Peyer's patch (tissue), 4 donors: ENCODE results near the gene IQGAP2. TPM values are rescaled to one million over a fixed set of nuclear protein-coding genes. Genes with fewer than 3 reads are reported as not detected.

Experiments used
- DNase-seq, 3 donors: peaks; one replicate each; pipeline ENCODE4 v3.0.0-alpha.2; 2017 to 2019
- H3K27ac ChIP-seq, 4 donors: fragments of 200-600 bp; sonication (generic); one replicate each; pipeline ENCODE4 v1.5.1; 2016 to 2019
- H3K27me3 ChIP-seq, 2 donors: fragments of 200-600 bp; sonication (generic); one replicate each; pipeline ENCODE4 v1.5.1; 2019
- H3K36me3 ChIP-seq, 3 donors: fragments of 200-600 bp; sonication (generic); one replicate each; pipeline ENCODE4 v1.5.1; 2016 to 2019
- H3K4me1 ChIP-seq, 4 donors: fragments of 200-600 bp; sonication (generic); one replicate each; pipeline ENCODE4 v1.5.1; 2016 to 2019
- H3K4me3 ChIP-seq, 4 donors: fragments of 200-600 bp; sonication (generic); 1 replicate in 3 of 4; 2 replicates in 1 of 4; pipeline ENCODE4 v1.5.1; 2016 to 2019; ENCODE audit warnings: mild to moderate bottlenecking in 1 of 4
- H3K9me3 ChIP-seq, 4 donors: fragments of 200-600 bp; sonication (generic); one replicate each; pipeline ENCODE4 v1.5.1; 2016 to 2019; ENCODE audit warnings: mild to moderate bottlenecking in 1 of 4
- CTCF ChIP-seq, 6 experiments: fragments of 450-650 bp in 4 of 6; fragments of 200-600 bp in 2 of 6; sonication (generic) in 1 of 6; IDR thresholded peaks; one replicate each; pipeline ENCODE4 v1.5.1; 2017 to 2019; ENCODE audit warnings: antibody characterized with exemption in 6 of 6, mild to moderate bottlenecking in 3 of 6, moderate library complexity in 1 of 6
- POLR2A ChIP-seq, 2 donors: fragments of 450-650 bp; IDR thresholded peaks; one replicate each; pipeline ENCODE4 v1.5.1; 2017; ENCODE audit warnings: antibody characterized with exemption in 2 of 2, mild to moderate bottlenecking in 2 of 2, moderate library complexity in 2 of 2
- total RNA-seq, 4 donors: library from RNA; depleted of rRNA; stranded (reverse); fragments of >200 nt; gene quantifications; one replicate each; pipeline ENCODE4 v1.1.0, GENCODE V29; 2016

IQGAP2 gene
- total RNA-seq, 4 donors from 2014 or later, result 58.6 to 110 (median 84.7) TPM

GRCh38 chr5:76445830-76446229 lies 42.7 kb downstream of the IQGAP2 start:
- Histone ChIP-seq H3K27me3 (no peaks in the 10 kb centered on the region), H3K4me3 (no peak overlapping the region), H3K4me1 (peaks cover 0 to 16% (median 0%) of the 10 kb centered on the region in 4 donors), H3K27ac (no peak overlapping the region), H3K36me3 (no peaks in the 10 kb centered on the region), H3K9me3 (no peaks in the 10 kb centered on the region)
- no peak for DNase-seq
- TF ChIP-seq POLR2A (IDR thresholded peaks at IDR 0.05), result no peak
- no peak for TF ChIP-seq CTCF (IDR thresholded peaks at IDR 0.05)

- Histone ChIP-seq H3K9me3 (no peaks in the 10 kb centered on the region), H3K36me3 (no peaks in the 10 kb centered on the region), H3K27ac (no peak overlapping the region), H3K4me1 (peaks cover 0 to 24% (median 0%) of the 10 kb centered on the region in 4 donors), H3K4me3 (no peak overlapping the region), H3K27me3 (no peaks in the 10 kb centered on the region)
- DNase-seq, result no peak
- TF ChIP-seq CTCF (IDR thresholded peaks at IDR 0.05) (no peak), POLR2A (IDR thresholded peaks at IDR 0.05) (no peak)
These were observed 43.7 kb downstream of the IQGAP2 start for GRCh38 chr5:76446776-76447175.

GRCh38 chr5:76449606-76450005 lies 46.5 kb downstream of the IQGAP2 start:
- Histone ChIP-seq H3K4me3 (no peak overlapping the region), H3K4me1 (peaks cover 0 to 24% (median 0%) of the 10 kb centered on the region in 4 donors), H3K27me3 (no peaks in the 10 kb centered on the region), H3K27ac (no peak overlapping the region), H3K9me3 (no peaks in the 10 kb centered on the region), H3K36me3 (no peaks in the 10 kb centered on the region)
- no peak for DNase-seq
- TF ChIP-seq CTCF (IDR thresholded peaks at IDR 0.05) (no peak), POLR2A (IDR thresholded peaks at IDR 0.05) (no peak)

GRCh38 chr5:76450054-76450453 lies 47.0 kb downstream of the IQGAP2 start:
- Histone ChIP-seq H3K4me3 (no peak overlapping the region), H3K27me3 (no peaks in the 10 kb centered on the region), H3K27ac (no peak overlapping the region), H3K4me1 (peaks cover 0 to 24% (median 0%) of the 10 kb centered on the region in 4 donors), H3K9me3 (no peaks in the 10 kb centered on the region), H3K36me3 (no peaks in the 10 kb centered on the region)
- TF ChIP-seq CTCF (IDR thresholded peaks at IDR 0.05), result no peak
- TF ChIP-seq POLR2A (IDR thresholded peaks at IDR 0.05), result no peak
- DNase-seq, result no peak

GRCh38 chr5:76451031-76451701 lies 48.1 kb downstream of the IQGAP2 start:
- DNase-seq, result no peak
- no peak overlapping the region for H3K27ac ChIP-seq
- no peaks in the 10 kb centered on the region for H3K9me3 ChIP-seq
- no peaks in the 10 kb centered on the region for H3K36me3 ChIP-seq
- TF ChIP-seq POLR2A (IDR thresholded peaks at IDR 0.05) (no peak), CTCF (IDR thresholded peaks at IDR 0.05) (no peak)
- no peak overlapping the region for H3K4me3 ChIP-seq
- H3K27me3 ChIP-seq, result no peaks in the 10 kb centered on the region
- H3K4me1 ChIP-seq, result peaks cover 0 to 24% (median 0%) of the 10 kb centered on the region in 4 donors
